GM19372 (cell line): ENCODE measurements around the gene GPR15.

ENCODE experiments used
- ATAC-seq: cut with Tn5 transposase; IDR thresholded peaks from one replicate; pipeline ENCODE4 v1.9.1; 2021; ENCODE audit warnings: mild to moderate bottlenecking, low read depth, moderate library complexity; ENCODE audit not compliant: unreplicated experiment

Gene GPR15

DNA sequence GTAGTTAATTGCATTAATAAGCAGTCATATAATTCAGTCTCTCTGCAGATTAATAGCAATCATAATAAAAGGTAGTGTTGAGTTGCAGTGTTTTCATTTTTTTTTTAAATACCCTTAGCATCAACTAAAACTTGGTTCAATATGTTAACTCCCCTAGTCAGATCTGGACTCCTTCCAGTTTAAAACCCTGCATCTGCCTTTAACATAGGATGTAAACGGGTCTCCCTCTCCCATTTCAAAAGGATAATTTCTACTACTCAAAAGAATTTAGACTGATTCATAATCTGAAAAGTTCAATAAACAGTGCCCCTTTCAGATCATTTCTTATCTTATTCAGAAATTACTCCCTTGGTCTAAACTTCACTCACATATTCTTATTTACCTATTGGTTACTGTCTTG is 50.3 kb downstream of the GPR15 start:
- ATAC-seq, result no peak

DNA sequence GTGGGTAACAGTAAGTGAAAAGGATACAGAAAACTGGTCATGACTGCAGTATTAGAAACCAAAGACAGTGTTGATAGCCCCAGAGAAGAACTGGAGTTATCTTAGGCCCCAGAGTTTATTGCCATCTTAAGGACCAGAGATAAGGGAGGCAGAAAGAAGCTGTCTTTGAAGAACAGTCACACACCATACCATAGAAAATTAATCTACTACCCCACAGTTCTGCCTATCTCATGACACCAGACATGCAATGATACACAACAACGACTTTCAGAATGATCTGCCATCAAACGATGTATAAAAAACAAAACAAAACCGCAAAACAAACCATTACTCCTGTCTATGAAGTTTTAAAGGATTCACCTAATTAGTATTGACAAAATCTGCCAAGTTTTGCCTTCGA is 52.0 kb downstream of the GPR15 start:
- no peak for ATAC-seq
